Heart left ventricle (tissue), 16 donors: Measurements from ENCODE around the gene MPI. TPM values are rescaled to one million over a fixed set of nuclear protein-coding genes. Genes with fewer than 3 reads are reported as not detected.
"Not testable (repeated sequence)": the region's sequence is repeated elsewhere in the genome, so short reads cannot be mapped to it uniquely, and the experiment has no call there.

Experiments
- ATAC-seq, 4 donors: fragments of 200-7000 bp; cut with Tn5 transposase; one replicate each; pipeline ENCODE4 v1.9.1; 2020 to 2022; ENCODE audit warnings: moderate library complexity in 4 of 4, mild to moderate bottlenecking in 3 of 4, moderate number of reproducible peaks in 1 of 4
- DNase-seq, 5 donors: peaks; one replicate each; pipeline ENCODE4 v3.0.0-alpha.2; 2020
- H3K27ac ChIP-seq, 12 donors: fragments of 200-600 bp; sonication (generic) in 4 of 12; one replicate each; pipeline versions ENCODE4 v1.5.0 to v1.8.0; 2016 to 2022; ENCODE audit warnings: mild to moderate bottlenecking in 2 of 12
- H3K27me3 ChIP-seq, 9 donors: fragments of 200-600 bp; sonication (generic) in 2 of 9; one replicate each; pipeline versions ENCODE4 v1.5.1 to v1.8.0; 2016 to 2022; ENCODE audit warnings: mild to moderate bottlenecking in 3 of 9
- H3K36me3 ChIP-seq, 9 donors: fragments of 200-600 bp; sonication (generic) in 2 of 9; one replicate each; pipeline versions ENCODE4 v1.5.0 to v1.8.0; 2018 to 2022; ENCODE audit warnings: mild to moderate bottlenecking in 2 of 9
- H3K4me1 ChIP-seq, 12 donors: fragments of 200-600 bp; sonication (generic) in 4 of 12; one replicate each; pipeline versions ENCODE4 v1.5.0 to v1.8.0; 2016 to 2022; ENCODE audit warnings: mild to moderate bottlenecking in 3 of 12
- H3K4me3 ChIP-seq, 12 donors: fragments of 200-600 bp; sonication (generic) in 4 of 12; one replicate each; pipeline versions ENCODE4 v1.5.0 to v1.8.0; 2017 to 2022; ENCODE audit warnings: mild to moderate bottlenecking in 9 of 12, moderate library complexity in 4 of 12
- H3K9me3 ChIP-seq, 12 donors: fragments of 200-600 bp; sonication (generic) in 4 of 12; one replicate each; pipeline versions ENCODE4 v1.5.0 to v1.8.0; 2016 to 2022; ENCODE audit warnings: mild to moderate bottlenecking in 1 of 12
- POLR2A ChIP-seq, 2 donors: fragments of 450-650 bp; IDR thresholded peaks; one replicate each; pipeline ENCODE4 v1.6.1; 2017; ENCODE audit warnings: antibody characterized with exemption in 2 of 2, mild to moderate bottlenecking in 2 of 2, moderate library complexity in 2 of 2
- WGBS, 4 donors: extraction: QIAGEN DNeasy Blood & Tissue Kit in 2 of 4; methylation state at CpG; one replicate each; pipeline versions ENCODE4 v1.1.5 to v1.1.7; 2013 to 2018; 5-methylcytosine and 5-hydroxymethylcytosine counted together
- intact Hi-C, 10 donors: fragments of 100-400 bp; cut with DNase I; formaldehyde crosslinking; loops; one replicate each; pipeline versions ENCODE4 v1.11.1 to v1.14.2; 2022
- polyA plus RNA-seq, 2 donors: library from polyadenylated mRNA; stranded (reverse); fragments of 200-250 nt; gene quantifications; one replicate each; pipeline ENCODE4 v1.2.3, GENCODE V29; 2013
- total RNA-seq, 9 donors: library from RNA; depleted of rRNA in 2 of 9; stranded (reverse); fragments of >200 nt in 2 of 9; fragmentation: NEBNext Ultra II Directional in 3 of 9; extraction: Animal tissue kit (Norgen Biotek cat#: 25700) in 3 of 9; gene quantifications; one replicate each; pipeline versions ENCODE4 v1.1.0 to v1.2.4, GENCODE V29; 2016 to 2023
- TF ChIP-seq, protein P1 (sequence below), 12 donors: fragments of 200-600 bp; sonication (generic) in 4 of 12; IDR thresholded peaks; one replicate each; pipeline versions ENCODE4 v1.5.0 to v1.8.0; 2018 to 2022; ENCODE audit warnings: antibody characterized with exemption in 12 of 12, mild to moderate bottlenecking in 5 of 12
- donor health status: ischemic (EF 13 %, LVEDD 7.1; RV severe dilation, severe dysfunction).
- donor health status: healthy with polysubstance abuse.
- donor health status: DM: no; HTN: yes; CAD: no.
- donor health status: DM: no; HTN: no; CAD: no.
- donor health status: ischemic (EF 25% LVEDD 6.9; RV normal size, moderate dysfunction).
- donor health status: ischemic (EF 25% LVEDD 5.7; RV mildly dilated, moderate dysfunction).
- donor health status: healthy.
- donor health status: DM: yes; HTN: yes; CAD: no.
- donor health status: ischemic (EF 35%, LVEDD 5.7; RV mildly dilated, moderate dysfunction).
- donor health status: nonischemic (EF 11% LVEDD 7.7; RV severe dilation, severe dysfunction).
- donor health status: DM: yes; HTN: yes; CAD: no.
- donor health status: PGD.
- donor health status: ischemic (EF 29% LVEDD 5.4; RV normal size, mild dysfunction).
- donor health status: nonischemic (EF 23%, LVEDD 6.1; RV moderate dilation, normal function).

The MPI gene
- total and polyA plus RNA-seq, 11 donors, result 22.4 to 85.7 (median 59.0) TPM

DNA sequence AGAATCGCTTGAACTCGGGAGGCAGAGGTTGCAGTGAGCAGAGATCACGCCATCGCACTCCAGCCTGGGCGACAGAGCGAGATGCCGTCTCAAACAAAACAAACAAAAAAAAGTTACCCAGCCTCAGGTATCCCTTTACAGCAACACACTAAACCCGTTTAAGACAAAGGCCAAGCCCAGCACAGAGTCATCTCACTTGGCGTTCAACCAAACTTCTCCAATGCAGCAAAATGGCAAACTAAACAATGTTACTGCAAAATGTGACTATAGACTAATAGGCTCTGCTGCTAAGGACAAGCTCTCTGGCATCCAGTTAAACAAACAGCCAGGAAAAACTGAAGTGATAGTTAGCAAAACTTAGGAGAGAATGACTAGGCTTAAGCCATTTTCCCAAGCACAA, 23.2 kb downstream of the MPI start:
- Histone ChIP-seq H3K4me3 (no peak overlapping the region), H3K9me3 (no peaks in the 10 kb centered on the region), H3K36me3 (peaks cover 4 to 83% (median 60%) of the 10 kb centered on the region in 9 donors), H3K27ac (no peak overlapping the region), H3K27me3 (no peaks in the 10 kb centered on the region), H3K4me1 (no peaks in the 10 kb centered on the region)
- intact Hi-C loops, result no loop called here
- no peak for ATAC-seq
- no peak for DNase-seq
- no peak for TF ChIP-seq POLR2A (IDR thresholded peaks at IDR 0.05)
- TF ChIP-seq, protein P1, sequence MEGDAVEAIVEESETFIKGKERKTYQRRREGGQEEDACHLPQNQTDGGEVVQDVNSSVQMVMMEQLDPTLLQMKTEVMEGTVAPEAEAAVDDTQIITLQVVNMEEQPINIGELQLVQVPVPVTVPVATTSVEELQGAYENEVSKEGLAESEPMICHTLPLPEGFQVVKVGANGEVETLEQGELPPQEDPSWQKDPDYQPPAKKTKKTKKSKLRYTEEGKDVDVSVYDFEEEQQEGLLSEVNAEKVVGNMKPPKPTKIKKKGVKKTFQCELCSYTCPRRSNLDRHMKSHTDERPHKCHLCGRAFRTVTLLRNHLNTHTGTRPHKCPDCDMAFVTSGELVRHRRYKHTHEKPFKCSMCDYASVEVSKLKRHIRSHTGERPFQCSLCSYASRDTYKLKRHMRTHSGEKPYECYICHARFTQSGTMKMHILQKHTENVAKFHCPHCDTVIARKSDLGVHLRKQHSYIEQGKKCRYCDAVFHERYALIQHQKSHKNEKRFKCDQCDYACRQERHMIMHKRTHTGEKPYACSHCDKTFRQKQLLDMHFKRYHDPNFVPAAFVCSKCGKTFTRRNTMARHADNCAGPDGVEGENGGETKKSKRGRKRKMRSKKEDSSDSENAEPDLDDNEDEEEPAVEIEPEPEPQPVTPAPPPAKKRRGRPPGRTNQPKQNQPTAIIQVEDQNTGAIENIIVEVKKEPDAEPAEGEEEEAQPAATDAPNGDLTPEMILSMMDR (IDR thresholded peaks at IDR 0.05), result no peak
- WGBS, 4 donors, result 86 to 91% (median 89%) methylated on average over 9 of the region's 9 CpGs

DNA sequence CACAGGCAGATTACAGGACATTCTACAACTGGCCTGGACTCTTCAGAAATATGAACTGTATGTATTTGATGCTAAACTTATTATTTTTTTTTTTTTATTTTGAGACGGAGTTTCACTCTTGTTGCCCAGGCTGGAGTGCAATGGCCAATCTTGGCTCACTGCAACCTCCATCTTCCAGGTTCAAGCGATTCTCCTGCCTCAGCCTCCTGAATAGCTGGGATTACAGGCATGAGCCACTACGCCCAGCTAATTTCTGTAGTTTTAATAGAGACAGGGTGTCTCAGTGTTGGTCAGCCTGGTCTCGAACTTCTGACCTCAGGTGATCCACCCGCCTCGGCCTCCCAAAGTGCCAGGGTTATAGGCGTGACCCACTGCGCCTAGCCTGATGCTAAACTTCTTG, 24.0 kb downstream of the MPI start:
- H3K27me3 ChIP-seq, ATAC-seq, H3K27ac ChIP-seq, H3K4me3 ChIP-seq, H3K9me3 ChIP-seq, intact Hi-C loops, H3K4me1 ChIP-seq, DNase-seq: not testable (repeated sequence)
- 92 to 97% (median 96%) methylated on average over 8 of the region's 8 CpGs for WGBS, 4 donors
- peaks cover 4 to 90% (median 67%) of the 10 kb centered on the region in 9 donors for H3K36me3 ChIP-seq

DNA sequence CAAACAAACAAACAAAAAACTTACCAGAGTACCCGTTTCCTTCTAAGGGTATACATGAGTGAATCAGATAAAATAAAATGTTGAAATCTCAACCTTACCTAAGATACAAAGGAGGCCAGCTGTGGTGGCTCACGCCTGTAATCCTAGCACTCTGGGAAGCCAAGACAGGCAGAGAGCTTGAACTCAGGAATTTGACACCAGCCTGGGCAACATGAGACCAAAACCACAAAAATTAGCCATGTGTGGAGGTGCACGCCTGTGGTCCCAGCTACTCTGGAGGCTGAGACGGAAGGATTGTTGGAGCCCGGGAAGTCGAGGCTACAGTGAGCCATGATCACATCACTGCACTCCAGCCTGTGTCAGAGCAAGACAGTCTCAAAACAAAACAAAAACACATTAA, 27.8 kb downstream of the MPI start:
- intact Hi-C loops, result no loop called here
- 94 to 96% (median 94%) methylated on average over 6 of the region's 6 CpGs for WGBS, 4 donors
- DNase-seq (no peak), ATAC-seq (no peak)
- no peak overlapping the region for H3K27ac ChIP-seq
- H3K4me1 ChIP-seq, result no peaks in the 10 kb centered on the region
- TF ChIP-seq, protein P1 (IDR thresholded peaks at IDR 0.05), result no peak
- no peak for TF ChIP-seq POLR2A (IDR thresholded peaks at IDR 0.05)
- H3K36me3 ChIP-seq, result peaks cover 6 to 100% (median 93%) of the 10 kb centered on the region in 9 donors
- H3K4me3 ChIP-seq, result no peak overlapping the region
- no peaks in the 10 kb centered on the region for H3K27me3 ChIP-seq
- H3K9me3 ChIP-seq, result no peaks in the 10 kb centered on the region

DNA sequence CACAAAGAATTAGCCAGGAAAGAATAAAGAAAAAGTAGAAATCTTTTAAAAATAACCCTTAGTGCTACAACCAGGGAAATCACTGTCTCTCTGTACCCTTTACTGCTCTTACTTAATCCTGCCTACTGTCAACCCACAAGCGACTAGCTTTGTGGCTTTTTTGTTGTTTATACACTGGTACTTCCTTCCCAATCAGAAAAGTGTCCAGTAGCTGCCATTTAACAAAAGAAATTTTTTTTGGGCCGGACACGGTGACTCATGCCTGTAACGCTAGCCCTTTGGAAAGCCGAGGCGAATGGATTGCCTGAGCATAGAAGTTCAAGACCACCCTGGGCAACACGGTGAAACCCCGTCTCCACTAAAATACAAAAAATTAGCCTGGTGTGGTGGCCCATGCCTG, 30.6 kb downstream of the MPI start:
- Histone ChIP-seq H3K36me3 (peaks cover 3 to 100% (median 98%) of the 10 kb centered on the region in 9 donors), H3K9me3 (no peaks in the 10 kb centered on the region), H3K27me3 (no peaks in the 10 kb centered on the region), H3K4me1 (no peaks in the 10 kb centered on the region), H3K27ac (no peak overlapping the region), H3K4me3 (no peak overlapping the region)
- DNase-seq (no peak), ATAC-seq (no peak)
- 86 to 94% (median 89%) methylated on average over 8 of the region's 8 CpGs for WGBS, 4 donors
- no peak for TF ChIP-seq POLR2A (IDR thresholded peaks at IDR 0.05)
- TF ChIP-seq, protein P1 (IDR thresholded peaks at IDR 0.05), result no peak
- intact Hi-C loops, result no loop called here

DNA sequence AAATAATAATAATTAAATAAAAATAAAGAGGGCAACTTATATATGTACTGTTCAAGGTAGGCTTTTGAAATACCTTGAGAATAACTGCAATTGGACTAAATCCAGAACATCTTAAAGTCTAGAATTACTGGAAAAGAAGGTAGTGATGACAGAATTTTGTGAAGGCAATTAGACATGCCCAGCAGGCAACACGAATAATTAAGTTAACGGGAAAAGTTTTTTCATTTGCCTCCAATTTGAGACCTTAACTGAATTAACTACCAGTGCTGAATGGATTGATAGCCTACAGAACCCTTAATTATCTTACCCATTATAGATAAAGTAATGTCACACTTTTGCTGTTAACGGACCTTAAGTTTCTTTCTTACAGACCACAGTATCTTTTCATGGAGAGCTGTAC, 34.7 kb downstream of the MPI start:
- peaks cover 0 to 100% (median 98%) of the 10 kb centered on the region in 9 donors for H3K36me3 ChIP-seq
- H3K9me3 ChIP-seq, result no peaks in the 10 kb centered on the region
- no peak overlapping the region for H3K27ac ChIP-seq
- DNase-seq (no peak), ATAC-seq (no peak)
- H3K4me3 ChIP-seq, result no peak overlapping the region
- H3K4me1 ChIP-seq, result peaks cover 0 to 4% (median 0%) of the 10 kb centered on the region in 12 donors
- no peak for TF ChIP-seq POLR2A (IDR thresholded peaks at IDR 0.05)
- TF ChIP-seq, protein P1 (IDR thresholded peaks at IDR 0.05), result no peak
- 76 to 83% (median 80%) methylated on average over 3 of the region's 3 CpGs for WGBS, 4 donors
- intact Hi-C loops, result no loop called here
- H3K27me3 ChIP-seq, result no peaks in the 10 kb centered on the region
